Lower lobe of right lung (tissue), 2 donors: ENCODE data around the gene SLC27A1. TPM values are rescaled to one million over a fixed set of nuclear protein-coding genes. Genes with fewer than 3 reads are reported as not detected.

Source experiments
- ATAC-seq, 2 donors: fragments of 200-7000 bp; cut with Tn5 transposase; one replicate each; pipeline ENCODE4 v1.9.1; 2020 to 2022; ENCODE audit warnings: mild to moderate bottlenecking in 2 of 2, moderate library complexity in 2 of 2
- DNase-seq: peaks from one replicate; pipeline ENCODE4 v3.0.0-alpha.2; 2020
- H3K27ac ChIP-seq: fragments of 200-600 bp; one replicate; pipeline ENCODE4 v1.8.0; 2022
- H3K27me3 ChIP-seq: fragments of 200-600 bp; one replicate; pipeline ENCODE4 v1.8.0; 2022; ENCODE audit warnings: low read depth
- H3K36me3 ChIP-seq: fragments of 200-600 bp; one replicate; pipeline ENCODE4 v1.8.0; 2022; ENCODE audit warnings: mild to moderate bottlenecking
- H3K4me1 ChIP-seq: fragments of 200-600 bp; one replicate; pipeline ENCODE4 v1.8.0; 2022
- H3K4me3 ChIP-seq: fragments of 200-600 bp; one replicate; pipeline ENCODE4 v1.8.0; 2022; ENCODE audit warnings: mild to moderate bottlenecking
- H3K9me3 ChIP-seq: fragments of 200-600 bp; one replicate; pipeline ENCODE4 v1.8.0; 2022
- intact Hi-C: fragments of 100-400 bp; cut with DNase I; formaldehyde crosslinking; loops from one replicate; pipeline ENCODE4 v1.11.0; 2022
- total RNA-seq: library from RNA; stranded (reverse); fragmentation: NEBNext Ultra II Directional; extraction: Animal tissue kit (Norgen Biotek cat#: 25700); gene quantifications from one replicate; pipeline ENCODE4 v1.2.1, GENCODE V29; 2021
- TF ChIP-seq, protein P1 (sequence below): fragments of 200-600 bp; IDR thresholded peaks from one replicate; pipeline ENCODE4 v1.8.0; 2022; ENCODE audit warnings: antibody characterized with exemption, mild to moderate bottlenecking
- donor health status: DM: no; HTN: yes; CAD: no; lungs with severe emphysema.

SLC27A1 gene
- total RNA-seq, 1 donor from 2014 or later = 27.0 TPM

DNA sequence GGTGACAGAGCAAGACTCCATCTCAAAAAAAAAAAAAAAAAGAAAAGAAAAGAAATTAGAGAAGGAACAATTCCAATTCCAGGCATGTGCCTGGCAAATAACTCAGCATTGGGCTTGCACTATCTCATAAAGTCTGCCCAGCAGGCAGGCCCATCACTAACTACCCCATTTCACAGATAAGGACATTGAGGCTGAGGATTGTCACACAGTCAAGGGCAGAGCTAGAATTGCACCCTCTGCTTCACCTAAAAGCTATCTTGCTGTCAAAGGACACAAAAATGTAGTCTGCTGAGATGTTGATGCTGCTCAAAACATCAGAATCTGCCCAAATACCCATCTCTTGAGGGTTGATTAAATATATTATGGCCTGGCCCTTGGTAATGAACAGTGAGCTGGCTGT, 64.4 kb downstream of the SLC27A1 start:
- intact Hi-C loops = no loop called here
- H3K36me3 ChIP-seq = no peaks in the 10 kb centered on the region
- H3K27me3 ChIP-seq = peaks cover 5% of the 10 kb centered on the region
- H3K4me3 ChIP-seq = no peak overlapping the region
- H3K27ac ChIP-seq = no peak overlapping the region
- ATAC-seq (no peak), DNase-seq (no peak)
- TF ChIP-seq, protein P1, sequence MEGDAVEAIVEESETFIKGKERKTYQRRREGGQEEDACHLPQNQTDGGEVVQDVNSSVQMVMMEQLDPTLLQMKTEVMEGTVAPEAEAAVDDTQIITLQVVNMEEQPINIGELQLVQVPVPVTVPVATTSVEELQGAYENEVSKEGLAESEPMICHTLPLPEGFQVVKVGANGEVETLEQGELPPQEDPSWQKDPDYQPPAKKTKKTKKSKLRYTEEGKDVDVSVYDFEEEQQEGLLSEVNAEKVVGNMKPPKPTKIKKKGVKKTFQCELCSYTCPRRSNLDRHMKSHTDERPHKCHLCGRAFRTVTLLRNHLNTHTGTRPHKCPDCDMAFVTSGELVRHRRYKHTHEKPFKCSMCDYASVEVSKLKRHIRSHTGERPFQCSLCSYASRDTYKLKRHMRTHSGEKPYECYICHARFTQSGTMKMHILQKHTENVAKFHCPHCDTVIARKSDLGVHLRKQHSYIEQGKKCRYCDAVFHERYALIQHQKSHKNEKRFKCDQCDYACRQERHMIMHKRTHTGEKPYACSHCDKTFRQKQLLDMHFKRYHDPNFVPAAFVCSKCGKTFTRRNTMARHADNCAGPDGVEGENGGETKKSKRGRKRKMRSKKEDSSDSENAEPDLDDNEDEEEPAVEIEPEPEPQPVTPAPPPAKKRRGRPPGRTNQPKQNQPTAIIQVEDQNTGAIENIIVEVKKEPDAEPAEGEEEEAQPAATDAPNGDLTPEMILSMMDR = no peak
- H3K9me3 ChIP-seq = no peaks in the 10 kb centered on the region
- peaks cover 12% of the 10 kb centered on the region for H3K4me1 ChIP-seq

DNA sequence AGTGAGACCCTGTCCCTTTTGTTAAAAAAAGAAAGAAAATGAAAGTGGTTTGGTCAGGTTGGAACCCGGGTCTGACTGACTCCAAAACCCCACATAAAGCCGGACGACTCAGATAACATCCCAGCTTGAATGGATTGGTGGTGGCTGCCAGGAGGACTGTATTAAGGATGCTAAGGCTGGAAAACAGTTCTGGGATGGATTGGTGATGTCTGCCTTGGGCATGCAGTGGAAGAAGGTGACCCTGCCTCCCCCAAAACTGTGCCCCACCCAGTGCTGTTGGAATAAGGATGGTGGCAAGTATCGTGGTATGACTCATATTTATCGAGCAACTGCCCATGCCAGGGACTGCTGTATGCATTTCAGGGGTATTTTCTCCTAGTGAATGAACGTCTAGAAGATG, 66.6 kb downstream of the SLC27A1 start:
- ATAC-seq (no peak), DNase-seq (no peak)
- Histone ChIP-seq H3K9me3 (no peaks in the 10 kb centered on the region), H3K27me3 (peaks cover 3% of the 10 kb centered on the region), H3K27ac (no peak overlapping the region), H3K4me3 (no peak overlapping the region), H3K36me3 (no peaks in the 10 kb centered on the region), H3K4me1 (peaks cover 12% of the 10 kb centered on the region)
- intact Hi-C loops = no loop called here
- TF ChIP-seq, protein P1 = no peak

DNA sequence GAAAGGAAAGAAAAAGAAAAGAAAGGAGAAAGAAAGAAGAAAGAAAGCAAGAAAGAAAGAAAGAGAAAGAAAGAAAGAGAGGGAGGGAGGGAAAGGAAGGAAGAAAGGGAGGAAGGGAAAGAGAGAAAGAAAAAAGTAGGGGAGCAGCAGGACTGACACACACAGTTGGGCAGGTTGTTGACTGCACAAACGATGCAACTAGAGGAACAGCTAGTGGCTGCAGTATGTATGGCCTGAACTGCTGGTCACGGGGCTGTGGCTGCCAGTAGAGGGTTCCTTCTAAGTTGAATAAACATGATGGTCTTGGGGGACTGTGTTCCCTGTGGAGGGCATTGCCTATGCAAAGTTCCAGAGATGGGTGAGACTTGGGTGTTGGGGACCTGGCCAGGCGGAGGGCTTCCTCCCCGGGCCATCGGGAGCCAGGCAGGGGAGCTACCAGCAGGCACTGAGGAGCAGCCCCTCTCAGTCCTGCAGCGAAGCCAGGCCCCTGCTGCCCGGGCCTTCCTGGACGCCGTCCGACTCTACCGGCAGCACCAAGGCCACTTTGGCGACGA, 68.4 kb downstream of the SLC27A1 start:
- Histone ChIP-seq H3K4me1 (peaks cover 12% of the 10 kb centered on the region), H3K27ac (peak overlapping the region; percentile 62), H3K9me3 (no peaks in the 10 kb centered on the region), H3K4me3 (peak overlapping the region; percentile 66), H3K27me3 (no peaks in the 10 kb centered on the region), H3K36me3 (no peaks in the 10 kb centered on the region)
- intact Hi-C loops = no loop called here
- TF ChIP-seq, protein P1 = no peak
- DNase-seq (no peak), ATAC-seq (peak; percentile 1 to 12)

DNA sequence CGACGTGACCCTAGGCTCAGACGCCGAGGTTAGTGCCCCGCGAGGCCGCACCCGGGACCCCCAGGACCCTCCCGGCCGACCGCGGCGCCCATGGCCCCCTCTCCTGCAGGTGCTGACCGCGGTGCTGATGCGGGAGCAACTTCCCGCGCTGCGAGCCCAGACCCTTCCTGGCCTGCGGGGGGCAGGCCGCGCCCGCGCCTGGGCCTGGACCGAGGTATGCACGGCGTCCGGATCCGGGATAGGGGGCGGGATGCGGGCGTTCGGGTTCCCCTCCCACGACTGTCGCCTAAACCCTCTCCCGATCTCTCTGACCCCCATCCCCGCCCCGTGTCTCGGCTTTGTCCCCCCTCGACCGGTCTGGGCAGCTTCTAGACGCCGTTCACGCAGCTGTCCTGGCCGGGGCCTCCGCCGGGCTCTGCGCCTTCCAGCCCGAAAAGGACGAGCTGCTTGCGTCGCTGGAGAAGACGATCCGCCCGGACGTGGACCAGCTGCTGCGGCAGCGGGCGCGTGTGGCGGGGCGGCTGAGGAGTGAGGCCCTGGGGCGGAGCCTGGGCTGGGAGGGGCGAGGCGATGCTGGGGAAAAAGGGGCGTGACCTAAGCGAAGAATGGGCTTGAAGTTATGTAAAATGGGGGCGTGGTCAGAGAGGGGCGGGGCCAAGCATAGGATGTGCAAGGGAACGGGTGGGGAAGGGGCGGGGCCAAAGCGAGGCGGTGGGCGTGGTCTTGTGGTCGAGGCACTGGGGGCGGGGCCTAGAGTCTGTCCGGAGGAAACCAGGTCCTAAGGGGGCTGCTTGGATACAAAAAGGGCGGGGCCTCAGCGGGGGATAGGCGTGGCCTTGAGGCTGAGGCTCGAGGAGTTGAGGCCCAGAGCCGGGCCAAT, 69.2 kb downstream of the SLC27A1 start:
- H3K27ac ChIP-seq = peak overlapping the region; percentile 62
- ATAC-seq (peak; percentile 92 to 96), DNase-seq (peak; percentile 98)
- no peaks in the 10 kb centered on the region for H3K27me3 ChIP-seq
- H3K4me3 ChIP-seq = peak overlapping the region; percentile 66
- intact Hi-C loops = no loop called here
- TF ChIP-seq, protein P1 = peak; percentile 47
- H3K4me1 ChIP-seq = peaks cover 12% of the 10 kb centered on the region
- H3K36me3 ChIP-seq = no peaks in the 10 kb centered on the region
- no peaks in the 10 kb centered on the region for H3K9me3 ChIP-seq

DNA sequence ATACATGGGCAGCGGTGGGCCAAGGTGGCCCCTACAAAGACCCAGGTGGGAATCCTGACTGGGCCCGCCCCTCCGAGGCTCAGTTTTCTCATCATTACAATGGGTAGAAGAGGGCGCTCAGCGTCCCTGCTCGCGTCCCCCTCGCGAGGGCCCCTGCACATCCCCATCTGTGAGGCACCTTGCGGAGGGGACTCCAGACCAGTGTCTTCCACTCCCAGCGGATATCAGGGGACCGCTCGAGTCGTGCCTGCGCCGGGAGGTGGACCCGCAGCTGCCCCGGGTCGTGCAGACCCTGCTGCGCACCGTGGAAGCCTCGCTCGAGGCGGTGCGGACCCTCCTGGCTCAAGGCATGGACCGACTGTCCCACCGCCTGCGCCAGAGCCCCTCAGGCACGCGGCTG, 69.8 kb downstream of the SLC27A1 start:
- Histone ChIP-seq H3K27me3 (no peaks in the 10 kb centered on the region), H3K4me1 (peaks cover 12% of the 10 kb centered on the region), H3K27ac (no peak overlapping the region), H3K4me3 (no peak overlapping the region), H3K36me3 (no peaks in the 10 kb centered on the region), H3K9me3 (no peaks in the 10 kb centered on the region)
- DNase-seq = no peak
- ATAC-seq = peak in 1 of 2 donors; percentile 4
- intact Hi-C loops = no loop called here
- TF ChIP-seq, protein P1 = no peak
